ELR (cell line): ENCODE measurements around the gene GP1BB.

ENCODE experiments used
- DNase-seq: peaks from one replicate; pipeline ENCODE4 v3.0.0-alpha.2; 2015; ENCODE audit warnings: low read depth

The GP1BB gene

GRCh38 chr22:19766511-19767426 lies 43.4 kb downstream of the GP1BB start:
- DNase-seq = no peak

- DNase-seq = no peak
Observed at GRCh38 chr22:19767427-19768341, 44.3 kb downstream of the GP1BB start.

GRCh38 chr22:19769393-19769715 lies 46.0 kb downstream of the GP1BB start:
- DNase-seq = no peak

- no peak for DNase-seq
Observed at GRCh38 chr22:19770349-19771220, 47.2 kb downstream of the GP1BB start.

DNA sequence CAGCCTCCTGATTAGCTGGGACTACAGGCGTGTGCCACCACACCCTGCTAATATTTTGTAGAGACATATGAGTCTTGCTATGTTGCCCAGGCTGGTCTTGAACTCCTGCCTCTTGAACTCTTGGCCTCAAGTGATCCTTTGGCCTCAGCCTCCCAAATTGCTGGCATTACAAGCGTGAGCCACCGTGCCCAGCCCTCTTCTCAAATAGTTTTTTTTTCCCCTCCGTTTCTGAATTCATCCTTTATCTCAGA lies 49.0 kb downstream of the GP1BB start:
- no peak for DNase-seq

- DNase-seq = no peak
Observed at GRCh38 chr22:19772673-19773469, 49.5 kb downstream of the GP1BB start.

GRCh38 chr22:19773470-19774040 lies 50.2 kb downstream of the GP1BB start:
- DNase-seq = no peak
